IMR-90 (cell line): Measurements from ENCODE around the gene PSMG4. TPM values are rescaled to one million over a fixed set of nuclear protein-coding genes. Genes with fewer than 3 reads are reported as not detected.
A peak's percentile ranks its signal among the peaks of the same experiment; 100 is the strongest.

Experiments
- ATAC-seq: fragments of 200-7000 bp; cut with Tn5 transposase; 2 replicates; pipeline ENCODE4 v1.9.1; 2020; ENCODE audit warnings: low read depth, mild to moderate bottlenecking, moderate library complexity
- BruUV-seq: library from RNA; stranded (reverse); fragments of 400-500 nt; replicated peaks from 2 replicates; lab custom pipeline; 2021; lab: Mats Ljungman, UMichigan
- CTCF ChIA-PET: fragments of 300-600 bp; formaldehyde crosslinking; extraction: SDS; loops from one replicate; lab custom pipeline; 2021; ENCODE audit warnings: antibody characterized with exemption; lab: Yijun Ruan, JAX
- POLR2A ChIA-PET: fragments of 300-600 bp; sonication (Branson Sonifier 250); formaldehyde crosslinking; loops from one replicate; lab custom pipeline; 2022; ENCODE audit warnings: antibody characterized with exemption; ENCODE audit not compliant: unreplicated experiment; lab: Charles Lee
- DNase-seq: peaks from one replicate; pipeline ENCODE4 v3.0.0; 2013
- H2AFZ ChIP-seq: replicated peaks from 2 replicates; pipeline ENCODE3; 2013; ENCODE audit warnings: low read length, mild to moderate bottlenecking; ENCODE audit not compliant: poor library complexity
- H2AK5ac ChIP-seq: 2 replicates; pipeline ENCODE4 v1.6.1; 2013; ENCODE audit warnings: low read depth, low read length, inconsistent platforms
- H2AK9ac ChIP-seq: replicated peaks from 2 replicates; pipeline ENCODE3; 2013; ENCODE audit warnings: mild to moderate bottlenecking, low read depth, low read length, moderate library complexity; ENCODE audit not compliant: poor library complexity
- H2BK120ac ChIP-seq: 2 replicates; pipeline ENCODE4 v1.6.1; 2013; ENCODE audit warnings: low read depth, low read length, inconsistent platforms
- H2BK15ac ChIP-seq: 3 replicates; pipeline ENCODE4 v1.6.1; 2013; ENCODE audit warnings: low read depth, low read length, inconsistent platforms
- H2BK20ac ChIP-seq: 2 replicates; pipeline ENCODE4 v1.6.1; 2013; ENCODE audit warnings: low read depth, mild to moderate bottlenecking, inconsistent platforms, low read length, moderate library complexity
- H2BK5ac ChIP-seq: 2 replicates; pipeline ENCODE4 v1.6.1; 2013; ENCODE audit warnings: mild to moderate bottlenecking, low read depth, low read length, inconsistent platforms; ENCODE audit not compliant: poor library complexity, severe bottlenecking
- H3K14ac ChIP-seq: replicated peaks from 2 replicates; pipeline ENCODE4 v1.6.1; 2013; ENCODE audit warnings: low read depth, low read length, inconsistent platforms
- H3K18ac ChIP-seq: 2 replicates; pipeline ENCODE4 v1.6.1; 2013; ENCODE audit warnings: low read depth, low read length, control low read depth
- H3K23ac ChIP-seq: 2 replicates; pipeline ENCODE4 v1.6.1; 2013; ENCODE audit warnings: low read depth, low read length, inconsistent platforms
- H3K27ac ChIP-seq: 2 replicates; pipeline ENCODE4 v1.5.1; 2013; ENCODE audit warnings: mild to moderate bottlenecking, control low read depth, low read length; ENCODE audit not compliant: insufficient read depth
- H3K27me3 ChIP-seq: 2 replicates; pipeline ENCODE4 v1.6.1; 2013; ENCODE audit warnings: low read length; ENCODE audit not compliant: control insufficient read depth, insufficient read depth
- H3K36me3 ChIP-seq: 2 replicates; pipeline ENCODE4 v1.6.1; 2013; ENCODE audit warnings: low read length, mixed read lengths; ENCODE audit not compliant: control insufficient read depth, insufficient read depth
- H3K4ac ChIP-seq: 2 replicates; pipeline ENCODE4 v1.6.1; 2013; ENCODE audit warnings: low read depth, low read length, inconsistent platforms
- H3K4me1 ChIP-seq: 2 replicates; pipeline ENCODE4 v1.6.1; 2013; ENCODE audit warnings: low read length, mixed read lengths; ENCODE audit not compliant: control insufficient read depth, insufficient read depth
- H3K4me2 ChIP-seq: 2 replicates; pipeline ENCODE4 v1.6.1; 2013; ENCODE audit warnings: low read depth, mild to moderate bottlenecking, control low read depth, low read length, moderate library complexity
- H3K4me3 ChIP-seq: 2 replicates; pipeline ENCODE4 v1.5.1; 2013; ENCODE audit warnings: low read depth, mild to moderate bottlenecking, control low read depth, low read length, moderate library complexity; ENCODE audit not compliant: insufficient read depth
- H3K56ac ChIP-seq: 2 replicates; pipeline ENCODE4 v1.6.1; 2013; ENCODE audit warnings: low read length, inconsistent platforms; ENCODE audit not compliant: insufficient read depth; ENCODE audit errors: extremely low read depth
- H3K79me1 ChIP-seq, 2 experiments: 2 replicates each; pipeline ENCODE4 v1.6.1; 2013; ENCODE audit warnings: low read length in 2 of 2, inconsistent platforms in 1 of 2, low read depth in 1 of 2
- H3K9ac ChIP-seq: 2 replicates; pipeline ENCODE4 v1.6.1; 2013; ENCODE audit warnings: low read depth, low read length, control low read depth
- H3K9me1 ChIP-seq: 2 replicates; pipeline ENCODE4 v1.6.1; 2013; ENCODE audit warnings: low read length, inconsistent platforms; ENCODE audit not compliant: insufficient read depth
- H3K9me3 ChIP-seq: 2 replicates; pipeline ENCODE4 v1.6.1; 2013; ENCODE audit warnings: low read length; ENCODE audit not compliant: control insufficient read depth, insufficient read depth
- H4K20me1 ChIP-seq: 2 replicates; pipeline ENCODE4 v1.6.1; 2013; ENCODE audit warnings: low read length, inconsistent platforms; ENCODE audit not compliant: insufficient read depth
- H4K5ac ChIP-seq: 2 replicates; pipeline ENCODE4 v1.6.1; 2013; ENCODE audit warnings: mild to moderate bottlenecking, low read depth, low read length, control low read depth
- H4K8ac ChIP-seq, 2 experiments: 2 replicates each; pipeline ENCODE4 v1.6.1; 2013; ENCODE audit warnings: low read depth in 2 of 2, low read length in 2 of 2, control low read depth in 1 of 2, inconsistent platforms in 1 of 2
- H4K91ac ChIP-seq: 2 replicates; pipeline ENCODE4 v1.6.1; 2013; ENCODE audit warnings: low read depth, low read length, inconsistent platforms; ENCODE audit not compliant: insufficient read depth
- BHLHE40 ChIP-seq: fragments of 150-350 bp; IDR thresholded peaks from 2 replicates; pipeline ENCODE4 v1.6.1; 2016; ENCODE audit warnings: mild to moderate bottlenecking, low read depth, low read length
- CEBPB ChIP-seq: IDR thresholded peaks from 2 replicates; pipeline ENCODE4 v1.6.1; 2012; ENCODE audit warnings: low read depth, low read length, improper control_type of control experiment
- FOS ChIP-seq: fragments of 150-350 bp; IDR thresholded peaks from 2 replicates; pipeline ENCODE4 v1.6.1; 2016; ENCODE audit warnings: low read depth, low read length
- MAFK ChIP-seq: IDR thresholded peaks from 2 replicates; pipeline ENCODE4 v1.6.1; 2012; ENCODE audit warnings: low read depth, low read length, improper control_type of control experiment
- MXI1 ChIP-seq: IDR thresholded peaks from 2 replicates; pipeline ENCODE4 v1.6.1; 2012; ENCODE audit warnings: low read depth, mild to moderate bottlenecking, low read length, moderate library complexity, borderline replicate concordance
- NFE2L2 ChIP-seq: fragments of 150-350 bp; IDR thresholded peaks from 2 replicates; pipeline ENCODE4 v1.6.1; 2016; ENCODE audit warnings: low read depth, mild to moderate bottlenecking, low read length
- POLR2A ChIP-seq: IDR thresholded peaks from 2 replicates; pipeline ENCODE4 v1.6.1; 2012; ENCODE audit warnings: mild to moderate bottlenecking, low read depth, low read length
- RAD21 ChIP-seq: IDR thresholded peaks from 2 replicates; pipeline ENCODE4 v1.6.1; 2012; ENCODE audit warnings: low read length, improper control_type of control experiment
- RCOR1 ChIP-seq: IDR thresholded peaks from 2 replicates; pipeline ENCODE4 v1.6.1; 2012; ENCODE audit warnings: mild to moderate bottlenecking, low read length, improper control_type of control experiment; ENCODE audit not compliant: insufficient replicate concordance
- RFX5 ChIP-seq: IDR thresholded peaks from 2 replicates; pipeline ENCODE4 v1.8.0; 2012; ENCODE audit warnings: low read depth, mild to moderate bottlenecking, low read length, moderate library complexity
- SMC3 ChIP-seq: fragments of 150-350 bp; IDR thresholded peaks from 2 replicates; pipeline ENCODE4 v1.6.1; 2016; ENCODE audit warnings: low read depth, mild to moderate bottlenecking, antibody characterized with exemption, low read length, moderate library complexity
- USF2 ChIP-seq: fragments of 150-350 bp; IDR thresholded peaks from 2 replicates; pipeline ENCODE4 v1.6.1; 2017; ENCODE audit warnings: mild to moderate bottlenecking, antibody characterized with exemption, low read length, low read depth
- WGBS, 2 experiments: methylation state at CpG; one replicate each; pipeline versions ENCODE4 v1.1.5 to v1.1.7; 2013; ENCODE audit warnings: missing lambda C conversion rate in 2 of 2; ENCODE audit not compliant: insufficient read length in 1 of 2; ENCODE audit errors: extremely low coverage in 2 of 2; 5-methylcytosine and 5-hydroxymethylcytosine counted together
- dilution Hi-C: fragments of 300-500 bp; cut with HindIII; formaldehyde crosslinking; loops from one replicate; pipeline ENCODE4 v1.14.3; 2018; ENCODE audit warnings: low sequenced_read_pairs; ENCODE audit not compliant: unreplicated experiment
- in situ Hi-C: fragments of 300-500 bp; cut with MboI; formaldehyde crosslinking; loops from 3 replicates; pipeline ENCODE4 v1.14.3; 2019; ENCODE audit warnings: low sequenced_read_pairs, inconsistent platforms, mixed read lengths
- intact Hi-C: fragments of 100-400 bp; cut with micrococcal nuclease; formaldehyde crosslinking; loops from 2 replicates; pipeline ENCODE4 v1.10.0; 2022
- polyA plus RNA-seq, 3 experiments: library from polyadenylated mRNA; depleted of rRNA; stranded (reverse); fragments of >200 nt; gene quantifications; 2 replicates each; pipeline ENCODE4 v1.2.3, GENCODE V29; 2012; ENCODE audit warnings: low replicate concordance in 1 of 3
- total RNA-seq: library from RNA; depleted of rRNA; stranded (reverse); fragments of >200 nt; gene quantifications from 2 replicates; pipeline ENCODE4 v1.2.3, GENCODE V29; 2012

Gene PSMG4
- total and polyA plus RNA-seq, 2 of the 4 experiments (the other 2 are of a cell fraction): 5.6 to 13.4 TPM

GRCh38 chr6:3264356-3264755 lies 5.6 kb downstream of the PSMG4 start:
- H3K9ac ChIP-seq: no peak overlapping the region
- no peak overlapping the region for H2AK9ac ChIP-seq
- H3K4me3 ChIP-seq: no peak overlapping the region
- no peak overlapping the region for H3K14ac ChIP-seq
- peaks cover 11% of the 10 kb centered on the region; the same call in 1 of the 2 replicates for H3K4me1 ChIP-seq
- ChIA-PET POLR2A (no interaction called here), CTCF (interaction anchor here (0.6 to 1.8 kb wide), 4 partner anchors 13 to 420 kb away, joined by 3 to 8 read pairs (median 5); no protein-coding TSS in a partner anchor)
- no peak for TF ChIP-seq USF2
- no peak for TF ChIP-seq RAD21
- TF ChIP-seq POLR2A: no peak
- no peak for TF ChIP-seq SMC3
- TF ChIP-seq MAFK: no peak
- no peak for TF ChIP-seq RCOR1
- no peak for TF ChIP-seq NFE2L2
- no peak for TF ChIP-seq CEBPB
- no peak for TF ChIP-seq FOS
- no peak for TF ChIP-seq MXI1
- no peak for TF ChIP-seq BHLHE40
- TF ChIP-seq RFX5: no peak
- H3K27ac ChIP-seq: no peak overlapping the region
- no peak for DNase-seq
- no peaks in the 10 kb centered on the region for H3K9me3 ChIP-seq
- peaks cover 49 to 72% of the 10 kb centered on the region in 2 experiments for H3K79me1 ChIP-seq
- H3K27me3 ChIP-seq: no peaks in the 10 kb centered on the region
- no peak overlapping the region for H2BK15ac ChIP-seq
- intact Hi-C loops (no loop called here), in situ Hi-C loops (no loop called here), dilution Hi-C loops (no loop called here)
- no peak overlapping the region for H2AK5ac ChIP-seq
- no peak for ATAC-seq
- H3K23ac ChIP-seq: no peak overlapping the region
- H4K8ac ChIP-seq: no peak overlapping the region
- H3K4me2 ChIP-seq: no peak overlapping the region
- peaks cover 7% of the 10 kb centered on the region; the same call in 1 of the 2 replicates for H3K9me1 ChIP-seq
- H2BK5ac ChIP-seq: no peak overlapping the region
- H2AFZ ChIP-seq: peak overlapping the region; percentile 17
- H3K4ac ChIP-seq: no peak overlapping the region
- no TSS peak for BruUV-seq
- no CpG with 5 or more reads among the region's 3 CpGs for WGBS, 2 experiments
- peaks cover 16% of the 10 kb centered on the region for H3K36me3 ChIP-seq
- no peak overlapping the region for H2BK120ac ChIP-seq
- H4K91ac ChIP-seq: no peak overlapping the region
- H3K18ac ChIP-seq: no peak overlapping the region
- H2BK20ac ChIP-seq: no peak overlapping the region
- no peak overlapping the region for H4K5ac ChIP-seq
- H3K56ac ChIP-seq: no peak overlapping the region
- H4K20me1 ChIP-seq: peaks cover 32% of the 10 kb centered on the region
